Hematopoietic multipotent progenitor cell treated with erythropoietin and hydrocortisone succinate and interleukin-3 and kit ligand, for 4 days (in vitro differentiated cells): ENCODE measurements around the gene EZH1.

Source experiments
- DNase-seq: peaks from one replicate; pipeline ENCODE4 v3.0.0-alpha.2; 2015

The EZH1 gene

GRCh38 chr17:42706732-42707131 lies 38.1 kb downstream of the EZH1 start:
- peak; percentile 95 for DNase-seq

GRCh38 chr17:42704837-42705494 lies 39.9 kb downstream of the EZH1 start:
- no peak for DNase-seq

GRCh38 chr17:42704490-42704836 lies 40.4 kb downstream of the EZH1 start:
- DNase-seq: no peak

- no peak for DNase-seq
These were observed 42.4 kb downstream of the EZH1 start for GRCh38 chr17:42702446-42702845.

- no peak for DNase-seq
These were observed 44.1 kb downstream of the EZH1 start for GRCh38 chr17:42700586-42701289.

- no peak for DNase-seq
These were observed 45.5 kb downstream of the EZH1 start for GRCh38 chr17:42699415-42699740.

- DNase-seq: peak; percentile 79
These were observed 46.0 kb downstream of the EZH1 start for GRCh38 chr17:42698736-42699414.

GRCh38 chr17:42697108-42697811 lies 47.6 kb downstream of the EZH1 start:
- no peak for DNase-seq

GRCh38 chr17:42695500-42695899 lies 49.3 kb downstream of the EZH1 start:
- DNase-seq: no peak

- DNase-seq: no peak
These were observed 50.3 kb downstream of the EZH1 start for GRCh38 chr17:42694524-42694923.

GRCh38 chr17:42692489-42692888 lies 52.4 kb downstream of the EZH1 start:
- no peak for DNase-seq

GRCh38 chr17:42691021-42691545 lies 53.8 kb downstream of the EZH1 start:
- DNase-seq: no peak

GRCh38 chr17:42690596-42690995 lies 54.2 kb downstream of the EZH1 start:
- DNase-seq: no peak

- no peak for DNase-seq
These were observed 57.0 kb downstream of the EZH1 start for GRCh38 chr17:42687707-42688320.

GRCh38 chr17:42686520-42687128 lies 58.2 kb downstream of the EZH1 start:
- DNase-seq: no peak

- no peak for DNase-seq
These were observed 59.0 kb downstream of the EZH1 start for GRCh38 chr17:42685831-42686230.

GRCh38 chr17:42684929-42685556 lies 59.8 kb downstream of the EZH1 start:
- DNase-seq: no peak

GRCh38 chr17:42683407-42684034 lies 61.3 kb downstream of the EZH1 start:
- no peak for DNase-seq

GRCh38 chr17:42682722-42683403 lies 62.0 kb downstream of the EZH1 start:
- DNase-seq: peak; percentile 61

- DNase-seq: no peak
These were observed 62.7 kb downstream of the EZH1 start, which contains the start of gene CNTNAP1 for GRCh38 chr17:42681976-42682721. Gene CNTNAP1 (plus strand): TSS chr17:42682531. CDS start chr17:42682830, 299 bp downstream.
